Colonic mucosa (tissue), 4 donors: ENCODE results near the gene GRK5. TPM values are rescaled to one million over a fixed set of nuclear protein-coding genes. Genes with fewer than 3 reads are reported as not detected.

ENCODE experiments used
- DNase-seq: peaks from one replicate; pipeline ENCODE4 v3.0.0-alpha.2; 2020
- H3K27ac ChIP-seq: fragments of 200-600 bp; one replicate; pipeline ENCODE4 v1.8.0; 2021
- H3K27me3 ChIP-seq: fragments of 200-600 bp; one replicate; pipeline ENCODE4 v1.8.0; 2021
- H3K36me3 ChIP-seq: fragments of 200-600 bp; one replicate; pipeline ENCODE4 v1.8.0; 2021
- H3K4me1 ChIP-seq: fragments of 200-600 bp; one replicate; pipeline ENCODE4 v1.8.0; 2021; ENCODE audit warnings: mild to moderate bottlenecking
- H3K4me3 ChIP-seq: fragments of 200-600 bp; one replicate; pipeline ENCODE4 v1.8.0; 2021
- H3K9ac ChIP-seq, 2 donors: one replicate each; pipeline ENCODE4 v1.7.0; 2013; ENCODE audit warnings: control low read depth in 2 of 2, low read depth in 2 of 2, low read length in 2 of 2
- H3K9me3 ChIP-seq: fragments of 200-600 bp; one replicate; pipeline ENCODE4 v1.8.0; 2021
- CTCF ChIP-seq: fragments of 200-600 bp; IDR thresholded peaks from one replicate; pipeline ENCODE4 v1.8.0; 2022; ENCODE audit warnings: antibody characterized with exemption, mild to moderate bottlenecking
- intact Hi-C: fragments of 100-400 bp; cut with DNase I; formaldehyde crosslinking; loops from one replicate; pipeline ENCODE4 v1.14.1; 2022
- total RNA-seq, 2 donors: library from RNA; stranded (reverse); fragmentation: NEBNext Ultra II Directional in 1 of 2; extraction: Animal tissue kit (Norgen Biotek cat#: 25700) in 1 of 2; gene quantifications; one replicate each; pipeline ENCODE4 v1.2.1, GENCODE V29; 2021
- donor health status: healthy.
- donor health status: DM: no; HTN: no; CAD: no.
- donor health status: DM: no; HTN: no; CAD: no.

GRK5 gene
- total RNA-seq, 2 donors from 2014 or later: 4.6 to 12.7 TPM

GRCh38 chr10:119442758-119443060, 235.3 kb downstream of the GRK5 start:
- Histone ChIP-seq H3K36me3 (no peaks in the 10 kb centered on the region), H3K9ac (no peak overlapping the region), H3K27me3 (no peaks in the 10 kb centered on the region), H3K9me3 (no peaks in the 10 kb centered on the region), H3K27ac (no peak overlapping the region), H3K4me3 (no peak overlapping the region), H3K4me1 (no peaks in the 10 kb centered on the region)
- intact Hi-C loops: no loop called here
- no peak for DNase-seq
- no peak for TF ChIP-seq CTCF

- H3K36me3 ChIP-seq: no peaks in the 10 kb centered on the region
- H3K4me3 ChIP-seq: no peak overlapping the region
- H3K4me1 ChIP-seq: no peaks in the 10 kb centered on the region
- H3K9me3 ChIP-seq: no peaks in the 10 kb centered on the region
- no peaks in the 10 kb centered on the region for H3K27me3 ChIP-seq
- H3K9ac ChIP-seq: no peak overlapping the region
- intact Hi-C loops: no loop called here
- no peak for TF ChIP-seq CTCF
- no peak for DNase-seq
- H3K27ac ChIP-seq: no peak overlapping the region
Measured at GRCh38 chr10:119443441-119443840, 236.1 kb downstream of the GRK5 start.

GRCh38 chr10:119443970-119444660, 236.7 kb downstream of the GRK5 start:
- no peak for TF ChIP-seq CTCF
- no peak overlapping the region for H3K4me3 ChIP-seq
- H3K36me3 ChIP-seq: no peaks in the 10 kb centered on the region
- H3K4me1 ChIP-seq: no peaks in the 10 kb centered on the region
- no peaks in the 10 kb centered on the region for H3K9me3 ChIP-seq
- H3K27me3 ChIP-seq: no peaks in the 10 kb centered on the region
- no peak overlapping the region for H3K9ac ChIP-seq
- no peak for DNase-seq
- intact Hi-C loops: loop anchor here (2.0 kb wide), 1 partner anchor 245 kb away; no protein-coding TSS in a partner anchor
- H3K27ac ChIP-seq: no peak overlapping the region

- Histone ChIP-seq H3K27me3 (no peaks in the 10 kb centered on the region), H3K9me3 (no peaks in the 10 kb centered on the region), H3K27ac (no peak overlapping the region), H3K4me1 (no peaks in the 10 kb centered on the region), H3K9ac (no peak overlapping the region), H3K36me3 (no peaks in the 10 kb centered on the region), H3K4me3 (no peak overlapping the region)
- DNase-seq: no peak
- no peak for TF ChIP-seq CTCF
- intact Hi-C loops: loop anchor here (2.0 kb wide), 1 partner anchor 246 kb away; no protein-coding TSS in a partner anchor
Measured at GRCh38 chr10:119444866-119445265, 237.5 kb downstream of the GRK5 start.

- intact Hi-C loops: loop anchor here (2.0 kb wide), 1 partner anchor 247 kb away; no protein-coding TSS in a partner anchor
- H3K36me3 ChIP-seq: no peaks in the 10 kb centered on the region
Measured at GRCh38 chr10:119445311-119445934, 238.1 kb downstream of the GRK5 start.

More at GRCh38 chr10:119445311-119445934, 238.1 kb downstream of the GRK5 start:
- no peaks in the 10 kb centered on the region for H3K27me3 ChIP-seq
- H3K27ac ChIP-seq: no peak overlapping the region
- H3K9me3 ChIP-seq: no peaks in the 10 kb centered on the region
- H3K4me3 ChIP-seq: no peak overlapping the region
- no peaks in the 10 kb centered on the region for H3K4me1 ChIP-seq
- DNase-seq: peak; percentile 88
- peak; percentile 94 for TF ChIP-seq CTCF
- H3K9ac ChIP-seq: no peak overlapping the region
